HL-60/S4 (cell line): ENCODE data around the gene PHTF2.
"Not testable (repeated sequence)": the region's sequence is repeated elsewhere in the genome, so short reads cannot be mapped to it uniquely, and the experiment has no call there.

Source experiments
- in situ Hi-C: fragments of 300-500 bp; cut with MboI; formaldehyde crosslinking; loops from 2 replicates; pipeline ENCODE4 v1.14.3; 2022; ENCODE audit warnings: low sequenced_read_pairs

Gene PHTF2

GRCh38 chr7:77827999-77828398 is 29.4 kb downstream of the PHTF2 start:
- in situ Hi-C loops, result no loop called here

DNA sequence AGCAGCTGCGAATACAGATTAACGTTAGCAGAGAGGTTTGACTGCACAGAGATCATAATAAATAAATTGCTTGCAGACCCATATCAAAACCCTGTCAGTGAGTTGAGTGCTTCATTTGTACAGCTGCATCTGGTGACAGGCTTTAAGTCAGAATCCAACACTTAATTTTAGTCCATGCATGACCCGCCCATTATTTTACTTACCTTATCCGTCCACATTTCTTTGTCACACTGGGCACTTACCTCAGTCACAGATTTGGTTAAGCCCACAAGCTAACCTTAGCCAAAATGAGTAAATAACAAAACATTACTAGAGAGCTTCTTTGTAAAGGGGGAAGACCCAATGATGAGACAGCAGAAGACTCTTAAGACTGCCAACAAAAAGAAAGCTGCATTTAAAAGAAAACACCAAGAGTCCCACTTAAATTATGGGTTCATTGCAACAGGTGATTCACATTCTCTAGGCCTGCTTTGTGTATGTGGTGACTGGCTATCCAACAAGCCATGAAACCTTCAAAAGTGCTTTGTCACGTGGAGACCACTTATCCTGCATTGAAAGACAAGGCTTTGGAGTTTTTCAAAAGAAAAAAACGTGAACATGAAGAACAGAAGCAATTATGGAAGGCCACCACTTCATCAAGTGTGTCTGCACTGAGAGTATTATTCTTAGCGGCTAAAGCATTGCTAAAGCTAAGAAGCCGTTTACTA is 32.2 kb downstream of the PHTF2 start:
- in situ Hi-C loops, result no loop called here

- in situ Hi-C loops, result no loop called here
These were observed 32.9 kb downstream of the PHTF2 start for GRCh38 chr7:77831481-77831880.

DNA sequence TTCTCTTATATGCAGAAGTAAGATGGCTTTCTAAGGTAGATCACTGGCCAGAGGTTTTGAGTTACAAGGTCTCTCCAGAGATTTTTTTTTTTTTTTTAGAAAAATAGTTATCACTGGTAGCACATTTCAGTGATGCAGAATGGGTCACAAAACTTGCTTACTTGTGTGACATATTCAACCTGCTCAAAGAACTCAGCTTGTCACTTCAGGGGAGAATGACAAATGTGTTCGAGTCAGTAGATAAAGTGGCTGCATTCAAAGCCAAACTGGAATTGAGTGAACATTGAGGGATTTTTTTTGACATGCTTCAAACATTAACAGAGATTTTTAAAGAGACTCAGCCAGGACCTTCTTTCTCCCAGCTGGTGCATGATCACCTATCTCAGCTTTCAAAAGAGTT is 33.4 kb downstream of the PHTF2 start:
- in situ Hi-C loops, result no loop called here

DNA sequence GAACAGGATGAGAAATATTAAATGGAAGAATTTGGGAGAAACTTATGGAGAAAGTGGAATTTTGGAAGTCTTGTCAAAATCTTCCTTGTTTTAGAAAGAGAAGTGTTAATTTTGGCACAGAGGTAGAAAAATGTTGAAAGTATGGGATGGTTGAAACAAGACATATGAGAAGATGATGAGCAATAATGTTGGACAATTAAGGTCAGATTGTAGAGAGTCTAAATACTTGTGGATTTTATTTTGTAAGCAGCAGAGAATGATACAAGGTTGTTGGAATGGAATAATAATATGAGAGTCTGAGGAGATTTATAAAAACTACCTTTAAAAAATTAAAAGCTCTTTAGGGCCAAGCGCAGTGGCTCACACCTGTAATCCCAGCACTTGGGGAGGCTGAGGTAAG is 34.6 kb downstream of the PHTF2 start:
- in situ Hi-C loops, result no loop called here

- in situ Hi-C loops, result not testable (repeated sequence)
These were observed 37.9 kb downstream of the PHTF2 start for GRCh38 chr7:77836425-77836824.

DNA sequence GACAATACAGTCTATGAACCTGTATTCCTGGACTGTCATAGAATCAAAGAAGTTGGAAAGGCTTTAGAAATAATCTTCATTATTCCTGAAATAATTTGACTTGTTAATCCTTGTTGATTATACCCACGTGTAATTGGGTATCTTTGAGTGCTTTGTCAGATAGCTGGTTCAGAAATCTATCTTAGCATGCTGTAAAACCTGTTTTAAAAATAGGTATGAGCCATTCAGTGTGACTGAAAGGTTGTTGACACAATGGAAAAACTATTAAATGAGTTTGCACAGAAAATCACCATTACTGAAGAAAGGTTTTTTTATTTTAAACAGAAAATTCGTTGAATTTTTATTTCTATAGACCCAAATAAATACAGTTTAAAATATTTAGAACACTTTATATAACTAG is 38.7 kb downstream of the PHTF2 start:
- in situ Hi-C loops, result no loop called here

- in situ Hi-C loops, result no loop called here
These were observed 39.4 kb downstream of the PHTF2 start for GRCh38 chr7:77837966-77838365.

DNA sequence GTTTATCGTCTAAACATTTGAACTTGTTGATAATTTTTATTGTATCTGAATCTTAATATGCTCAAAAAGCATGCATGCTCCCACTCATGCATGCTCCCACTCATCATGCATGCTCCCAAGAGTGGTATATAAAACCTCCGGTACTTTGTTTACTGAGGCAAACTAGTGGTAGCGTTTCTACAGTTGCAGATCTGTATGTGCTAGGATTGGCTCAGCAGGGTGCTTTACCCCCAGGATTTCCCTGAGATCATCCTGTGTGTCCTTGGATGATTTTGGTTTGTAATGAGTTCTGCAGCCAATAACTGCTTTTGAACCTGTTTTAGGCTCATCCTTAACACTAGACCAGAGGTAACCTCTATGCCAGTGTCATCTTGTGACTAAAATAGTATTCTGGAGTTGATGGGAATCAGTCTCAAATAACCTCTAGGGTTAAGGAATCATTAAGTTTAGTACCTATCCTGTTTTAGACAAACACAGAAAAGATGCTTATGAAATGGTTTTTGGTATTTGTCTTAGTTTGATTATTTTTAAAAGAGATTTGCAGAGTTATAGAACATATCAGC is 40.4 kb downstream of the PHTF2 start:
- in situ Hi-C loops, result no loop called here

DNA sequence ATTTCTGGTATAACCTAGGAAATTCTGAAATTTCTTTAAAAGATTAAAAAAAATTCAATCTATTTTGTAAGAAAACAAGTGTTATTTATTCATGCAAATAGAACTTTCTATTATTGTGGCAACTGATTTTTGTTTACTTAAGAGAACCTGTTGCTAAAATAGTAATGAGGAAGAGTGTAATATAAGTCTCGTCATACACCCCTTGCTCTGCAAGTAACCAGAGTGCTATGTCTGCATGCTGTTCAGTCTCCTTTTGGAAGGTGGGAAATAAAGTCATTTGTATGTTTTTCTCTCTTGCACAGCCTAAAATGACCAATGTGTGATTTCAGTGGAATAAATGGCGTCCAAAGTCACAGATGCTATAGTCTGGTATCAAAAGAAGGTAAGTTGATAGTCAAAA is 41.3 kb downstream of the PHTF2 start:
- in situ Hi-C loops, result no loop called here

DNA sequence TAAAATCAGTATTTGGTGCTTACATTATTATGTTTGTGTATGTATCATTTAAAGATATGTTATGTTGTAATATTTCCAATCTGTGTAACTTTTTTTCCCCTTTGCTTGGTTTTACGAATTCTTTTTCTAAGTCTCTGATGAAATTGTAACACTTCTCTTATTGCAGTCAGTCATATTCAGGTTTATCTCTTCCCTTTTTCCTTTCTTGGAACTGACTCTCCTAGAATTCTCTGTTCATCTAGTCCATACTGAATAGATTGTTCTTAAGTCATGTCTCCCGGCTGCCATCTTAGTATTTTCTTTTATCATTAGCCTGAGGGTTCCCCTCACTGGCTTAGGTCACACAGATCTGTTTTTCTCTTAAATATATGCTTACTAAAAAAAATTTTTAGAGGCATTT is 44.6 kb downstream of the PHTF2 start:
- in situ Hi-C loops, result no loop called here

- in situ Hi-C loops, result no loop called here
These were observed 47.9 kb downstream of the PHTF2 start for GRCh38 chr7:77846317-77847092.

DNA sequence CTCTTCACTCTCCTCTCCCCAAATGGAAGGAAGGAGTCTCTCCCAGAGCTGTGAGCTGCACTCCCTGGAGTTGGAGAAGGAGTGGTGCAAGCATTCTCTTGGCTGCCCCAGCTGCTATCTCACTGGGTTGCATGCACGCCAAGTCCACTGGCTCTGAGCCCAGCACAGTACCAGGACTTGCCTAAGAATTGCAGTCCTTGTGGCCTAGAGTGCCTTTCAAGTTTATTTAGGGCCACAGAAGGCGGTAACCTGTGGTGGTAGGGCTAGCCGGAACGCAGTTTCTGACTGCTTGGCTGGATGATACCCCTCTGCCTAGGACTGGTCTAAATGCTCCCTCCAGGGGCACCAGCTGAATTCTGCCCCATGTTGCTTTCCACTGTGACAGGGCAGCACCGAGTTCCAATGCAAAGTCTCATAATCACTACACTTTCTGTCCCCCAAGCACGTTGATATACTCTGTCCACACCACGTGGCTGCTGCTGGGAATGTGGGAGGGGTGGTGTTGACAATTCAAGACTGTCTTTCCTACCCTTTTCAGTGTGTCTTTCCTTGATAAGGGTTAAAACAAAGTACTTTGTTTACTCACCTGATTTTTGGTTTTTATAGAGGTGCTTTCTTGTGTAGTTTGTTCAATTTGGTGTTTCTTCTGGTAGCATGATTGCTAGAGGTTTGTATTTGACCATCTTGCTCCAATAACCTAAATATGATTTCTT is 57.0 kb downstream of the PHTF2 start:
- in situ Hi-C loops, result no loop called here

DNA sequence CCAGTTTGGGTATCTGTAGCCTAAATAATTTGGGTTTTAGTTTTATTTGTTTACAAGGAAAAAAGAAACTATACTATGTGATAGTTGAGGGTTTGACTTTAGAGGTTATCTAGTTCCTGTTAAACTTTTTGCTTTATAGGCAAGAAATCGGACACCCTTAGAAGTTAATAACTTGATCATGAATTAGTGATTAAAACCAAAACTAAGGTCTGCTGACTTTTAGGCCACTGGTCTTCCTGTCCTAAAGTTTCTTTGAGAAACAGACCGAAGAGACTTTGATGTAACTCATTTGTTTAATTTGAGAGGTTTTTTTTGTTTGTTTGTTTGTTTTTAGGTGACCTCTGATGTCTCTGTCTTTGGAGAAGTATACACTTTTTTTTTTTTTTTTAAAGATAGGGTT is 59.7 kb downstream of the PHTF2 start:
- in situ Hi-C loops, result no loop called here

- in situ Hi-C loops, result no loop called here
These were observed 60.8 kb downstream of the PHTF2 start for GRCh38 chr7:77859343-77859742.

DNA sequence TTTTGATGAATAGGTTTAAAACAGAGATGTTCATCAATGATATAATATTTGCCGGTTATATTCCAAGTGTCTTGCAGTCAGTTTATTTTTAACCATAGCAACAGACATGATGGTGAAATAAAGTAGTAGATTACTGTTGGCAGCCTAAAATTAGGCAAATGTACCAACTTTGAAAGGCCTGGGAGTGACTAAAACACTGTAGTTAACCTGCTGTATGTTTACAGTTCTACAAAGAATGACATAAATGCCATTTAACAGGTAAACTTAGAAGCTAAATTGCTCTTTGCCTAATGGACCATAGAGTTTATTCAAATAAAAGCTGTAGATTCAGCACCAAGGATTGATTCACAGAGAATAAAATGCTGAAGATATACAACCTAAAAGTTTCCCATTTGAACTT is 64.1 kb downstream of the PHTF2 start:
- in situ Hi-C loops, result no loop called here

DNA sequence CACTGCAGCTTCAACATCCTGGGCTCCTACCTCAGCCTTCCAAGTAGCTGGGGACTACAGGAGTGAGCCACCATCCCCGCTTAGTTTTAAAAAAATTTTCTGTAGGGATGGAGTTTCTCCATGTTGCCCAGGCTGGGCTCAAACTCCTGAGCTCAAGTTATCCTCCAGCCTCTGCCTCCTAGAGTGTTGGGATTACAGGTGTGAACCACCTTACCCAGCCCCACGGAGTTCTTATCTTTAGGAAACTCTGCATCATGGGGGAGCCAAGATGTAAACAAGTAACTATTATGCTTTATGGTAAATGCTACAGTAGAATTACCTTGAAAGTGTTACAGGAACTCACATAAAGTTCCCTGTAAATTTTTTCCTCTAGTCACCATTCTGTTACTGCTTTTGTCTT is 65.3 kb downstream of the PHTF2 start:
- in situ Hi-C loops, result no loop called here

DNA sequence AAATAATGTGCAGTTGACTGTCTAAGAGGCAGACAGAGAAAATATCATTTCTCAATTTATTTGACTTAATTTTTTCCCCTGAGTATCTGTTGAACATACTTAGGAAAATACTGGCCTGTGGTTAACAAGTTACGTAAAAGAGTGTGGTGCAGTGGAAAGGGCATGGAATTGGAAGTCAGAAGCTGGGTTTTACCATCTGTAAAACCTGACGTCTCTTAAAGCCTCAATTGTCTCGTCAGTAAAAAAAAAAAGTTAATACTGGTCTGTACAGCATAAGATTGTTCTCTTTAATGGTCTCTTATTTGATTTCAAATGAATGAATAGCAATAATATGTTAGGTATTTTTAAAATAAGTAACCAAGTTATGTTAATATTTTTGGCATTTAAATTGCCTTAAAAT is 67.8 kb downstream of the PHTF2 start:
- in situ Hi-C loops, result no loop called here

DNA sequence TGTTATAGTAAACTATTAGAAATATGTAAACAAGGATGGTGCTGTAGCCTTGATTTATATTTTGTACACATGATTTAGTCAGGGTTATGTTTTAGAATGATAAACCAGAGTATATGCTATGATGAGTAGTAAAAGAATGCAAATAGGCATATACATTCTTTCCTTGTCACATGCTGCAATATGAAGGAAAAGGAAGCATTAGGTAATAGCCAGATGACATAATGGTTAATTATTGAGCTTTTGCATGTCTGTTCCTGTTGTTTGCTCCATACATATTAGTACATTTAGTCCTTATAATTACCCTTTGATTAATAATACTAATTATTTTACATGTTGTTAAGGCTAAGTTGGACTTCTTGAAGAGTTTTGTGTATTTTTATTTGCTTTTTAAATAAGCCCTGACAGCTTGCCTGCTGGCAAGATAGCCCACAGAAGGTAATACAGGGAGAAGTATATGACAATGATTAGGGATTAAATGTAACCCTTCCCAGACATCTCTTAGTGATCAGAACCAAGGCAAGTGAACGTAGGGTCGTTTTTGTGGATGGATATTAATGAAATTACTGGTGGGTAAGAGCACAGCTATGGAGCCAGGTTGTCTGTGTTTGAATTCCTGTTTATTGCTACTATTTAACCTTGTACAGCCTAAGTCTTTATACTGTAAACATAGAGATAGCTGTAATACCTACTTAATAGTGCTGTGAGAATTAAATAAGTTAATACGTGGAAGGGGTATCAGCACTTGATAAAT is 68.4 kb downstream of the PHTF2 start:
- in situ Hi-C loops, result no loop called here

DNA sequence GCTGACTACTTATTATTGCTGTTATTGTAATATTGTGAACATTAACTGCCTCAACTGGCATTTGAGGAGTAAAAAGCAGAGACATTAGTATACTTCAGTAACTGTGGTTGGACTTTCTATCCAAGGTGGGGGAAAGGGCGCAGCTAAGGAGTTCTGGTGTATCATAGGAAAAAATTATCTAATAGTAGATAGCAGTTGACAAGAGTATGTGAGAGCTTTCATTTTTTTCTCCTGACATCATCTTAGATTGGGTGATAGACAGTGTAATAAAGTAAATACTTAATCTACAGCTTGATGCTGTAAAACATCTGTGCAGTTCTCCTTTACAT is 68.9 kb downstream of the PHTF2 start:
- in situ Hi-C loops, result no loop called here

- in situ Hi-C loops, result not testable (repeated sequence)
These were observed 73.7 kb downstream of the PHTF2 start for GRCh38 chr7:77872256-77872655.
